ENCODE data around the gene RBM3. TPM values are rescaled to one million over a fixed set of nuclear protein-coding genes. Genes with fewer than 3 reads are reported as not detected.
A peak's percentile ranks its signal among the peaks of the same experiment; 100 is the strongest.
"Not testable (repeated sequence)": the region's sequence is repeated elsewhere in the genome, so short reads cannot be mapped to it uniquely, and the experiment has no call there.

Gene RBM3
- total RNA-seq, 1 donor from 2014 or later: 130 TPM

DNA sequence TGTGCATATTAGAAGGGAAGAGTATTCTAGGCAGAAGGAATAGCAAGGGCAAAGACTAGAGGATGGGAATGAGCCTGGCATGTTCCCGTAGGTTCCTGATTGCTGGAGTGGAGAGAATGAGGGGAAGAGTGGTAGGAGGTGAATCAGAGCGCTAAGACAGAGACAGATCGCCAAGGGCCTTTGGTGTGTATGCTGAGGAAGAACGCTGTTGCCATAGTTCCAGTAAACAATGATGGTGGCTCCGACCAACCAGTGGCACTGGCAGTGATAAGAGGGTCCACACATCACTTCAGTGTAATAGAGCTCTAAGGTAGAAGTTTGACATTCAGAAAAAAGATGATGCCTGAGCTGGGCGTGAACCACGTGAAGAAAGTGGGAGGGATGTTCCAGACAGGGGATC is 33.8 kb upstream of the RBM3 start:
- no peak overlapping the region for H3K27ac Mint-ChIP-seq
- peaks cover 5% of the 10 kb centered on the region for H3K27me3 Mint-ChIP-seq (ENCODE audit: insufficient read depth, low read depth)
- Histone ChIP-seq H3K79me2 (ENCODE audit: low read depth) (peaks cover 6% of the 10 kb centered on the region), H3K27ac (no peak overlapping the region), H2AFZ (replicated peaks) (no peak overlapping the region), H3F3A (ENCODE audit: low read depth) (peaks cover 3% of the 10 kb centered on the region), H3K4me2 (peak overlapping the region; percentile 66), H3K27me3 (no peaks in the 10 kb centered on the region), H3K4me1 (no peaks in the 10 kb centered on the region), H3K36me3 (no peaks in the 10 kb centered on the region), H3K9ac (no peak overlapping the region), H3K4me3 (peak overlapping the region; percentile 56), H3K9me3 (ENCODE audit: low read depth) (no peaks in the 10 kb centered on the region), H4K20me1 (ENCODE audit: low read depth) (no peaks in the 10 kb centered on the region)
- peak overlapping the region; percentile 87 for H3K4me3 Mint-ChIP-seq
- peaks cover 7% of the 10 kb centered on the region for H3K4me1 Mint-ChIP-seq
- TF ChIP-seq EZH2phosphoT487 (IDR thresholded peaks at IDR 0.05) (no peak), EZH2 (IDR thresholded peaks at IDR 0.05) (no peak)
- TF ChIP-seq, protein P1, sequence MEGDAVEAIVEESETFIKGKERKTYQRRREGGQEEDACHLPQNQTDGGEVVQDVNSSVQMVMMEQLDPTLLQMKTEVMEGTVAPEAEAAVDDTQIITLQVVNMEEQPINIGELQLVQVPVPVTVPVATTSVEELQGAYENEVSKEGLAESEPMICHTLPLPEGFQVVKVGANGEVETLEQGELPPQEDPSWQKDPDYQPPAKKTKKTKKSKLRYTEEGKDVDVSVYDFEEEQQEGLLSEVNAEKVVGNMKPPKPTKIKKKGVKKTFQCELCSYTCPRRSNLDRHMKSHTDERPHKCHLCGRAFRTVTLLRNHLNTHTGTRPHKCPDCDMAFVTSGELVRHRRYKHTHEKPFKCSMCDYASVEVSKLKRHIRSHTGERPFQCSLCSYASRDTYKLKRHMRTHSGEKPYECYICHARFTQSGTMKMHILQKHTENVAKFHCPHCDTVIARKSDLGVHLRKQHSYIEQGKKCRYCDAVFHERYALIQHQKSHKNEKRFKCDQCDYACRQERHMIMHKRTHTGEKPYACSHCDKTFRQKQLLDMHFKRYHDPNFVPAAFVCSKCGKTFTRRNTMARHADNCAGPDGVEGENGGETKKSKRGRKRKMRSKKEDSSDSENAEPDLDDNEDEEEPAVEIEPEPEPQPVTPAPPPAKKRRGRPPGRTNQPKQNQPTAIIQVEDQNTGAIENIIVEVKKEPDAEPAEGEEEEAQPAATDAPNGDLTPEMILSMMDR (IDR thresholded peaks at IDR 0.05): no peak
- peaks cover 2% of the 10 kb centered on the region for H3K36me3 Mint-ChIP-seq
- H3K9me3 Mint-ChIP-seq: peaks cover 9% of the 10 kb centered on the region
- DNase-seq (ENCODE audit: low spot score): peak; percentile 2

DNA sequence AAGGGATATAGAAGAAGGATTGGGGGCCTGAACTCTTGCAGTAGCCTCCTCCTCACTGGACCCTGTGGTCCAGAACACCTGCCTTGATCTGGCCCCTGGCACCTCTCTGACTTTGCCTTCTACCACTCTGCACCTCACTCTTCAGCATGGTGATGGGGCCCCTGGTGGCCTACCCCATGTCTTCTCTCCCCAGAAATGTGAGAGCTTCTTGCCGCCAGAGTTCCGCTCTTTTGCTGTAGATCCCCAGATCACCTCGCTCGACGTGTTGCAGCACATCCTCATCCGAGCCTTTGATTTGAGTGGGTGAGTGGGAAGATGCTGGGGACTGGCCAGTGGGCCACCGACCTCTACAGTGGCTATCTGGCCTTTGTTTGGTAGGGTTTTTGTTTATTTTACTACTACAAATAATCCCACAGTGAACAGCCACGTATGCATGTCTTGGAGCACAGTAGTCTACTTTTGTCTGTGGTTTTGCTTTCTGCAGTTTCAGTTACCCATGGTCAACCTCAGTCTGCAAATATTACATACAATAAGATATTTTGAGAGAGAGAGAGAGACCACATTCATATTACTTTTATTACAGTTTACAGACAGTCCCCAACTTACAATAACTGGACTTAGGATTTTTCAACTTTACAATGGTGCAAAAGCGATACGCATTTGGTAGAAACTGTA is 33.0 kb upstream of the RBM3 start:
- H3K36me3 Mint-ChIP-seq: peaks cover 2% of the 10 kb centered on the region
- H3K4me3 Mint-ChIP-seq: peak overlapping the region; percentile 71
- Histone ChIP-seq H3K4me2 (no peak overlapping the region), H2AFZ (replicated peaks) (no peak overlapping the region), H3K4me3 (no peak overlapping the region), H3K9me3 (ENCODE audit: low read depth) (no peaks in the 10 kb centered on the region), H3K27me3 (no peaks in the 10 kb centered on the region), H3K36me3 (no peaks in the 10 kb centered on the region), H3K79me2 (ENCODE audit: low read depth) (peaks cover 6% of the 10 kb centered on the region), H3K27ac (no peak overlapping the region), H4K20me1 (ENCODE audit: low read depth) (no peaks in the 10 kb centered on the region), H3K4me1 (no peaks in the 10 kb centered on the region), H3F3A (ENCODE audit: low read depth) (peaks cover 3% of the 10 kb centered on the region), H3K9ac (no peak overlapping the region)
- DNase-seq (ENCODE audit: low spot score): no peak
- no peak overlapping the region for H3K27ac Mint-ChIP-seq
- TF ChIP-seq, protein P1 (IDR thresholded peaks at IDR 0.05): no peak
- TF ChIP-seq EZH2phosphoT487 (IDR thresholded peaks at IDR 0.05) (no peak), EZH2 (IDR thresholded peaks at IDR 0.05) (no peak)
- peaks cover 7% of the 10 kb centered on the region for H3K4me1 Mint-ChIP-seq
- H3K9me3 Mint-ChIP-seq: peaks cover 9% of the 10 kb centered on the region
- peaks cover 5% of the 10 kb centered on the region for H3K27me3 Mint-ChIP-seq (ENCODE audit: insufficient read depth, low read depth)

DNA sequence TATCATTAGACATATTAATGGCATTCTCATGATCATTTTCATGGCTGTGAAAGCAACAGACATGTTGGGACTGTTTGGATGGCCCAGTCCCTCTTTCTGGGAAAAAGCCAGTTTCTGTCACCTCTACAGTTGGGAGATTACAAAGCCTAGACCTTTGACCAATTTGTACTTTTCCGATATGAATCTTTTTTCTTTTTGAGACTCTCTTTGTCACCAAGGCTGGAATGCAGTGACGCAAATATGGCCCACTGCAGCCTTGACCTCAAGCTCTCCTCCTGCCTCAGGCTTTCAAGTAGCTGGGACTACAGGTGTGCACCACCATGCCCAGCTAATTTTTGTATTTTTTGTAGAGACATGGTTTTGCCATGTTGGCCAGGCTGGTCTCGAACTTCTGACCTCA is 25.4 kb upstream of the RBM3 start:
- H3K9ac ChIP-seq: no peak overlapping the region
- no peaks in the 10 kb centered on the region for H3K4me1 Mint-ChIP-seq

DNA sequence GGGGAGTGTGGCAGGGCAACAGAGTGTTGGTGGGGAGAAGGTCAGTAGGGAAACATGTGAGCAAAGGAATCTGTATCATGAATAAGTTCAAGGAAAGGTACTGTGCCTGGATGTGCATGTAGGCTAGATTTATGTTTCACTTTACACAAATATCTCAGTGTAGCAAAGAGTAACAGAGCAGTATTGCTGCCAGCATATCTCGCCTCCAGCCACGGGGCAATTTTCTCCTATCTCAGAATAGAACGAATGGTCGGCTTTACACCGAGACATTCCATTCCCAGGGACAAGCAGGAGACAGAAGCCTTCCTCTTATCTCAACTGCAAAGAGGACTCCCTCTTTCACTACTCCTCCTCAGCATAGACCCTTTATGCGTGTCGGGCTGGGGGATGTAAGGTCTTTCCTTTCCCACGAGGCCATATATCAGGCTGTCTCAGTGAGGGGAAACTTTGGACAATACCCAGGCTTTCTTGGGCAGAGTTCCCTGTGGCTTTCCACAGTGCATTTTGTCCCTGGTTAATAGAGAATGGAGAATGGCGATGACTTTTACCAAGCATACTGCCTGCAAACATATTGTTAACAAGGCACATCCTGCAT is 18.5 kb upstream of the RBM3 start:
- not testable (repeated sequence) for DNase-seq (ENCODE audit: low spot score); H3K27me3 Mint-ChIP-seq (ENCODE audit: insufficient read depth, low read depth); H3K27me3 ChIP-seq; H3K4me1 ChIP-seq; H3K36me3 Mint-ChIP-seq; H3K9me3 ChIP-seq (ENCODE audit: low read depth); H3K27ac Mint-ChIP-seq; H3K9me3 Mint-ChIP-seq; H3F3A ChIP-seq (ENCODE audit: low read depth); H3K36me3 ChIP-seq; H2AFZ ChIP-seq (replicated peaks); H3K9ac ChIP-seq; H3K27ac ChIP-seq; H3K4me3 ChIP-seq; H3K4me1 Mint-ChIP-seq; H3K79me2 ChIP-seq (ENCODE audit: low read depth); H3K4me2 ChIP-seq; H3K4me3 Mint-ChIP-seq; H4K20me1 ChIP-seq (ENCODE audit: low read depth)

More for the DNA sequence above, 25.4 kb upstream of the RBM3 start:
- H3K9me3 ChIP-seq (ENCODE audit: low read depth): no peaks in the 10 kb centered on the region
- no peak overlapping the region for H3K4me3 Mint-ChIP-seq
- no peak overlapping the region for H3K27ac Mint-ChIP-seq
- H3K9me3 Mint-ChIP-seq: peaks cover under 1% of the 10 kb centered on the region
- peaks cover under 1% of the 10 kb centered on the region for H3K36me3 Mint-ChIP-seq
- H3K27me3 ChIP-seq: no peaks in the 10 kb centered on the region
- no peak overlapping the region for H3K4me3 ChIP-seq
- no peak overlapping the region for H3K4me2 ChIP-seq
- no peak overlapping the region for H2AFZ ChIP-seq (replicated peaks)
- no peaks in the 10 kb centered on the region for H3K79me2 ChIP-seq (ENCODE audit: low read depth)
- TF ChIP-seq EZH2phosphoT487 (IDR thresholded peaks at IDR 0.05) (no peak), EZH2 (IDR thresholded peaks at IDR 0.05) (no peak)
- TF ChIP-seq, protein P1 (IDR thresholded peaks at IDR 0.05): no peak
- no peaks in the 10 kb centered on the region for H4K20me1 ChIP-seq (ENCODE audit: low read depth)
- H3K27ac ChIP-seq: no peak overlapping the region
- H3F3A ChIP-seq (ENCODE audit: low read depth): no peaks in the 10 kb centered on the region
- H3K27me3 Mint-ChIP-seq (ENCODE audit: insufficient read depth, low read depth): no peaks in the 10 kb centered on the region
- no peaks in the 10 kb centered on the region for H3K36me3 ChIP-seq
- H3K4me1 ChIP-seq: no peaks in the 10 kb centered on the region
- no peak for DNase-seq (ENCODE audit: low spot score)

All from neural progenitor cell (in vitro differentiated cells).